ENCODE data around the gene ATG13. TPM values are rescaled to one million over a fixed set of nuclear protein-coding genes. Genes with fewer than 3 reads are reported as not detected.

The ATG13 gene
- polyA plus RNA-seq, 1 donor from 2014 or later: 21.1 TPM

GRCh38 chr11:46601129-46601528 is 16.2 kb upstream of the ATG13 start:
- Histone ChIP-seq H3K4me2 (ENCODE audit: low read length) (no peak overlapping the region), H2AFZ (ENCODE audit: low read depth, low read length) (no peak overlapping the region), H3K9ac (ENCODE audit: low read length) (no peak overlapping the region), H3K27me3 (ENCODE audit: insufficient read depth, low read depth, low read length) (no peaks in the 10 kb centered on the region), H3K9me3 (ENCODE audit: low read length) (no peaks in the 10 kb centered on the region), H4K20me1 (ENCODE audit: insufficient read depth) (no peaks in the 10 kb centered on the region), H3K79me2 (replicated peaks; ENCODE audit: insufficient read depth, low read length) (no peaks in the 10 kb centered on the region), H3F3A (ENCODE audit: insufficient read depth, low read length, poor library complexity, severe bottlenecking) (no peaks in the 10 kb centered on the region), H3K9me2 (ENCODE audit: insufficient read depth, low read length) (no peaks in the 10 kb centered on the region), H3K27ac (ENCODE audit: low read length) (no peak overlapping the region), H3K36me3 (ENCODE audit: insufficient read depth, low read length) (no peaks in the 10 kb centered on the region), H3K4me3 (ENCODE audit: low read length) (no peak overlapping the region)
- TF ChIP-seq TAF1 (IDR thresholded peaks at IDR 0.05; ENCODE audit: low read depth): no peak

GRCh38 chr11:46603704-46604308 is 13.5 kb upstream of the ATG13 start:
- no peak overlapping the region for H3K4me3 ChIP-seq (ENCODE audit: low read length)
- H3K9me2 ChIP-seq (ENCODE audit: insufficient read depth, low read length): no peaks in the 10 kb centered on the region
- no peaks in the 10 kb centered on the region for H3F3A ChIP-seq (ENCODE audit: insufficient read depth, low read length, poor library complexity, severe bottlenecking)
- no peaks in the 10 kb centered on the region for H3K9me3 ChIP-seq (ENCODE audit: low read length)
- no peaks in the 10 kb centered on the region for H3K79me2 ChIP-seq (replicated peaks; ENCODE audit: insufficient read depth, low read length)
- no peaks in the 10 kb centered on the region for H4K20me1 ChIP-seq (ENCODE audit: insufficient read depth)
- no peak overlapping the region for H2AFZ ChIP-seq (ENCODE audit: low read depth, low read length)
- no peaks in the 10 kb centered on the region for H3K36me3 ChIP-seq (ENCODE audit: insufficient read depth, low read length)
- H3K27me3 ChIP-seq (ENCODE audit: insufficient read depth, low read depth, low read length): no peaks in the 10 kb centered on the region
- no peak overlapping the region for H3K9ac ChIP-seq (ENCODE audit: low read length)
- TF ChIP-seq TAF1 (IDR thresholded peaks at IDR 0.05; ENCODE audit: low read depth) (no peak), CTCF (IDR thresholded peaks at IDR 0.05; ENCODE audit: poor library complexity, severe bottlenecking) (no peak), SMC3 (conservative IDR thresholded peaks at IDR 0.05; ENCODE audit: poor library complexity) (no peak), RAD21 (conservative IDR thresholded peaks at IDR 0.05) (no peak), REST (IDR thresholded peaks at IDR 0.05; ENCODE audit: borderline replicate concordance) (no peak), EP300 (conservative IDR thresholded peaks at IDR 0.05; ENCODE audit: poor library complexity, severe bottlenecking) (no peak), POLR2AphosphoS5 (IDR thresholded peaks at IDR 0.05) (no peak), EZH2 (IDR thresholded peaks at IDR 0.05; ENCODE audit: borderline replicate concordance, insufficient read depth, low read length, poor library complexity, severe bottlenecking) (no peak), MXI1 (conservative IDR thresholded peaks at IDR 0.05; ENCODE audit: poor library complexity, severe bottlenecking) (no peak)
- no peak overlapping the region for H3K4me2 ChIP-seq (ENCODE audit: low read length)
- H3K27ac ChIP-seq (ENCODE audit: low read length): no peak overlapping the region
